K562 (cell line): Measurements from ENCODE around the gene ANAPC16. TPM values are rescaled to one million over a fixed set of nuclear protein-coding genes. Genes with fewer than 3 reads are reported as not detected.

Source experiments
- ATF1 ChIP-seq, 2 experiments: fragments of 450-650 bp in 1 of 2; IDR thresholded peaks; 2 replicates each; pipeline ENCODE4 v1.6.1; 2016; ENCODE audit warnings: missing compliant biosample characterization in 1 of 2, missing genetic modification characterization in 1 of 2
- CREBBP ChIP-seq: IDR thresholded peaks from one replicate; pipeline ENCODE4 v1.6.1; 2012; ENCODE audit warnings: low read depth, mild to moderate bottlenecking, control low read depth, inconsistent platforms, low read length
- DNMT1 ChIP-seq: fragments of 450-650 bp; IDR thresholded peaks from 2 replicates; pipeline ENCODE4 v1.6.1; 2016; ENCODE audit warnings: antibody characterized with exemption, mild to moderate bottlenecking
- E2F5 ChIP-seq: sonication (generic); formaldehyde crosslinking; IDR thresholded peaks from 2 replicates; pipeline ENCODE4 v1.8.0; 2022; ENCODE audit warnings: mild to moderate bottlenecking, missing genetic modification reagents
- JUNB ChIP-seq: fragments of 450-650 bp; formaldehyde crosslinking; conservative IDR thresholded peaks from 2 replicates; pipeline ENCODE4 v1.4.0; 2020; ENCODE audit warnings: mild to moderate bottlenecking
- KAT2B ChIP-seq: IDR thresholded peaks from one replicate; pipeline ENCODE4 v1.6.1; 2012; ENCODE audit warnings: low read depth, mild to moderate bottlenecking, control low read depth, inconsistent platforms, low read length, moderate library complexity
- MEF2A ChIP-seq: IDR thresholded peaks from 2 replicates; pipeline ENCODE4 v1.6.1; 2011; ENCODE audit warnings: low read depth, mild to moderate bottlenecking, low read length, moderate library complexity; ENCODE audit not compliant: control insufficient read depth
- RFX5 ChIP-seq: IDR thresholded peaks from 2 replicates; pipeline ENCODE4 v1.6.1; 2011; ENCODE audit warnings: low read depth, mild to moderate bottlenecking, improper control_type of control experiment, low read length
- USF2 ChIP-seq: sonication (generic); formaldehyde crosslinking; IDR thresholded peaks from 2 replicates; pipeline ENCODE4 v1.5.0; 2020; ENCODE audit warnings: missing genetic modification reagents
- ZBTB2 ChIP-seq: fragments of 450-650 bp; IDR thresholded peaks from 2 replicates; pipeline ENCODE4 v1.6.1; 2016; ENCODE audit warnings: antibody characterized with exemption
- ZBTB9 ChIP-seq: fragments of 450-650 bp; formaldehyde crosslinking; IDR thresholded peaks from 2 replicates; pipeline ENCODE4 v1.4.0; 2020; ENCODE audit warnings: mild to moderate bottlenecking, moderate library complexity
- ZNF24 ChIP-seq: fragments of 450-650 bp; IDR thresholded peaks from 2 replicates; pipeline ENCODE4 v1.6.1; 2016
- ZNF764 ChIP-seq: fragments of 250-450 bp; sonication (Bioruptor Pico); IDR thresholded peaks from 2 replicates; pipeline ENCODE4 v1.4.0; 2020; ENCODE audit warnings: low read depth, mild to moderate bottlenecking, moderate library complexity
- ZNF79 ChIP-seq: fragments of 250-450 bp; sonication (Bioruptor Pico); IDR thresholded peaks from 2 replicates; pipeline ENCODE4 v1.4.0; 2020; ENCODE audit warnings: low read depth, mild to moderate bottlenecking, moderate library complexity
- polyA plus RNA-seq, 8 experiments: library from polyadenylated mRNA; depleted of rRNA in 4 of 8; stranded (reverse) in 5 of 8; unstranded in 3 of 8; fragments of >200 nt; fragmentation: Nextera tagmentation in 2 of 8; fragmentation: Illumina TruSeq in 1 of 8; extraction: Ambion mirVana in 2 of 8; extraction: Trizol in 1 of 8; gene quantifications; 2 replicates each; pipeline versions ENCODE4 v1.2.1 to v1.2.3, GENCODE V29; 2011 to 2014; ENCODE audit warnings: inconsistent platforms in 1 of 8, missing spikeins in 1 of 8
- total RNA-seq, 7 experiments: library from RNA; depleted of rRNA in 6 of 7; stranded (reverse); fragments of >200 nt in 6 of 7; fragmentation: Illumina TruSeq in 2 of 7; extraction: Trizol in 2 of 7; gene quantifications; 2 replicates each; pipeline versions ENCODE4 v1.2.1 to v1.2.3, GENCODE V29; 2011 to 2021; ENCODE audit warnings: low replicate concordance in 1 of 7
- TF ChIP-seq, protein P1 (sequence below), 2 experiments: fragments of 450-650 bp; formaldehyde crosslinking in 1 of 2; IDR thresholded peaks; 2 replicates each; pipeline versions ENCODE4 v1.4.0 to v1.6.1; 2014 to 2020; ENCODE audit warnings: mild to moderate bottlenecking in 2 of 2, borderline replicate concordance in 1 of 2, low read depth in 1 of 2

ANAPC16 gene
- total and polyA plus RNA-seq, 9 of the 15 experiments (the other 6 are each of a cell fraction or from before 2014, with no cell fraction given), result 42.6 to 208 (median 108) TPM

DNA sequence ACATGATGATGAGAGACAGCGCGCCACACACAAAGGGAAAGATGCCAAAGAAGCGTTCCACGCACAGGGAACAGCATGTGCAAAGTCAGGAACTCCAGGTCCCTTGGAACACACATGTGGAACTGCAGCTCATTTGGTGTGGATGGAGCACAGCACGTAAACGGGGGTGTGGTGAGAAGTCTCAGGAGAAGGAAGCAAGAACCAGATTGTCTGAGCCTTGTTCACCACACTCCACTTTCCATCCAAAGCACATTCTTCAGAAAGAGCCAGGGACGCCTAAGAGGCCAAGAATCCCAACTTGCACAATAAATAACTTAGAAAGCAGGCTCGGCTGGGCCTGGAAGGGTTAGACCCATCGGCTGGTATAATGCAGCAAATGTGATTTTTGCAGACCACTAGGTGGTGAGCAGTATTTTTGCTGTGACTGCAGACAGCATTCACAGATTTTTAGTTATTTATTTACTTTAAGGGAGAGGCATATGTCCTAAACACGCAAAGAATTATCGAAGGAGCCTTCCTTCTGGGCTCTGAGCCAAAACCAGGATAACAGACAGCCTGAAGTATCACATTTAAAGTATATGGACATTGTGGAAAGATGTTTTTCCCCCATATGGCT is 28.1 kb downstream of the ANAPC16 start (continued):
- TF ChIP-seq E2F5 (CRISPR knock-in tag) (no peak), RFX5 (no peak), DNMT1 (no peak), MEF2A (no peak), CREBBP (no peak), ZNF79 (CRISPR knock-in tag) (no peak), ZNF764 (no peak), ATF1 (CRISPR knock-in tag; IDR thresholded peaks at IDR 0.05) (no peak), ATF1 (tag; IDR thresholded peaks at IDR 0.05) (0 out of 2 replicates have a peak, but pooled peaks have one; percentile 12), USF2 (CRISPR knock-in tag) (no peak), ZBTB9 (CRISPR knock-in tag) (no peak), KAT2B (no peak), ZBTB2 (no peak), ZNF24 (no peak), JUNB (CRISPR knock-in tag) (no peak)
- TF ChIP-seq, protein P1, sequence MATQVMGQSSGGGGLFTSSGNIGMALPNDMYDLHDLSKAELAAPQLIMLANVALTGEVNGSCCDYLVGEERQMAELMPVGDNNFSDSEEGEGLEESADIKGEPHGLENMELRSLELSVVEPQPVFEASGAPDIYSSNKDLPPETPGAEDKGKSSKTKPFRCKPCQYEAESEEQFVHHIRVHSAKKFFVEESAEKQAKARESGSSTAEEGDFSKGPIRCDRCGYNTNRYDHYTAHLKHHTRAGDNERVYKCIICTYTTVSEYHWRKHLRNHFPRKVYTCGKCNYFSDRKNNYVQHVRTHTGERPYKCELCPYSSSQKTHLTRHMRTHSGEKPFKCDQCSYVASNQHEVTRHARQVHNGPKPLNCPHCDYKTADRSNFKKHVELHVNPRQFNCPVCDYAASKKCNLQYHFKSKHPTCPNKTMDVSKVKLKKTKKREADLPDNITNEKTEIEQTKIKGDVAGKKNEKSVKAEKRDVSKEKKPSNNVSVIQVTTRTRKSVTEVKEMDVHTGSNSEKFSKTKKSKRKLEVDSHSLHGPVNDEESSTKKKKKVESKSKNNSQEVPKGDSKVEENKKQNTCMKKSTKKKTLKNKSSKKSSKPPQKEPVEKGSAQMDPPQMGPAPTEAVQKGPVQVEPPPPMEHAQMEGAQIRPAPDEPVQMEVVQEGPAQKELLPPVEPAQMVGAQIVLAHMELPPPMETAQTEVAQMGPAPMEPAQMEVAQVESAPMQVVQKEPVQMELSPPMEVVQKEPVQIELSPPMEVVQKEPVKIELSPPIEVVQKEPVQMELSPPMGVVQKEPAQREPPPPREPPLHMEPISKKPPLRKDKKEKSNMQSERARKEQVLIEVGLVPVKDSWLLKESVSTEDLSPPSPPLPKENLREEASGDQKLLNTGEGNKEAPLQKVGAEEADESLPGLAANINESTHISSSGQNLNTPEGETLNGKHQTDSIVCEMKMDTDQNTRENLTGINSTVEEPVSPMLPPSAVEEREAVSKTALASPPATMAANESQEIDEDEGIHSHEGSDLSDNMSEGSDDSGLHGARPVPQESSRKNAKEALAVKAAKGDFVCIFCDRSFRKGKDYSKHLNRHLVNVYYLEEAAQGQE (IDR thresholded peaks at IDR 0.05; ENCODE audit: borderline replicate concordance), result peak; percentile 59; the same call in 1 of the 2 replicates
- TF ChIP-seq, protein P1 (CRISPR knock-in tag; IDR thresholded peaks at IDR 0.05; ENCODE audit: low read depth), result no peak
